Memory B cell (primary cell): ENCODE data around the gene RNF20.

Experiments
- ATAC-seq: fragments of 150-1000 bp; cut with Tn5 transposase; 2 replicates; pipeline ENCODE4 v1.10.0; 2021; ENCODE audit warnings: low read depth, mild to moderate bottlenecking, moderate library complexity
- DNase-seq, 2 donors: peaks; one replicate each; pipeline ENCODE4 v3.0.0; 2022; ENCODE audit warnings: low spot score in 2 of 2
- H3K27ac Mint-ChIP-seq: one replicate; pipeline ENCODE4 v1.8.0; 2022; ENCODE audit warnings: mild to moderate bottlenecking, moderate library complexity, mixed read lengths
- H3K27me3 Mint-ChIP-seq: one replicate; pipeline ENCODE4 v1.8.0; 2022; ENCODE audit warnings: mixed read lengths
- H3K36me3 Mint-ChIP-seq: one replicate; pipeline ENCODE4 v1.8.0; 2022; ENCODE audit warnings: mild to moderate bottlenecking, mixed read lengths
- H3K4me1 Mint-ChIP-seq: one replicate; pipeline ENCODE4 v1.8.0; 2022; ENCODE audit warnings: mixed read lengths
- H3K4me3 Mint-ChIP-seq: one replicate; pipeline ENCODE4 v1.8.0; 2022; ENCODE audit warnings: mild to moderate bottlenecking, moderate library complexity, mixed read lengths
- H3K9me3 Mint-ChIP-seq: one replicate; pipeline ENCODE4 v1.8.0; 2022; ENCODE audit warnings: mixed read lengths

Gene RNF20

GRCh38 chr9:101564252-101564651 lies 30.6 kb downstream of the RNF20 start:
- Mint-ChIP-seq H3K4me1 (peaks cover 4% of the 10 kb centered on the region), H3K4me3 (no peak overlapping the region), H3K36me3 (peaks cover 61% of the 10 kb centered on the region), H3K27ac (no peak overlapping the region), H3K27me3 (no peaks in the 10 kb centered on the region), H3K9me3 (no peaks in the 10 kb centered on the region)
- DNase-seq (no peak), ATAC-seq (no peak)

GRCh38 chr9:101566904-101567724 lies 33.5 kb downstream of the RNF20 start:
- ATAC-seq (no peak), DNase-seq (no peak)
- Mint-ChIP-seq H3K4me1 (no peaks in the 10 kb centered on the region), H3K9me3 (no peaks in the 10 kb centered on the region), H3K4me3 (no peak overlapping the region), H3K27ac (no peak overlapping the region), H3K36me3 (peaks cover 38% of the 10 kb centered on the region), H3K27me3 (no peaks in the 10 kb centered on the region)

- no peaks in the 10 kb centered on the region for H3K27me3 Mint-ChIP-seq
- ATAC-seq (no peak), DNase-seq (no peak)
- no peak overlapping the region for H3K4me3 Mint-ChIP-seq
- H3K9me3 Mint-ChIP-seq = no peaks in the 10 kb centered on the region
- H3K36me3 Mint-ChIP-seq = peaks cover 31% of the 10 kb centered on the region
- no peak overlapping the region for H3K27ac Mint-ChIP-seq
- no peaks in the 10 kb centered on the region for H3K4me1 Mint-ChIP-seq
These were observed 34.2 kb downstream of the RNF20 start for GRCh38 chr9:101567725-101568350.

- DNase-seq (no peak), ATAC-seq (no peak)
- Mint-ChIP-seq H3K4me1 (no peaks in the 10 kb centered on the region), H3K27me3 (no peaks in the 10 kb centered on the region), H3K9me3 (no peaks in the 10 kb centered on the region), H3K27ac (peak overlapping the region; percentile 35), H3K36me3 (peaks cover 19% of the 10 kb centered on the region), H3K4me3 (no peak overlapping the region)
These were observed 36.3 kb downstream of the RNF20 start for GRCh38 chr9:101569741-101570501.

- no peak for DNase-seq
- no peaks in the 10 kb centered on the region for H3K4me1 Mint-ChIP-seq
- ATAC-seq = no peak
- peak overlapping the region; percentile 35 for H3K27ac Mint-ChIP-seq
- H3K9me3 Mint-ChIP-seq = no peaks in the 10 kb centered on the region
- no peaks in the 10 kb centered on the region for H3K27me3 Mint-ChIP-seq
- no peak overlapping the region for H3K4me3 Mint-ChIP-seq
- peaks cover 13% of the 10 kb centered on the region for H3K36me3 Mint-ChIP-seq
These were observed 37.5 kb downstream of the RNF20 start for GRCh38 chr9:101571114-101571513.

GRCh38 chr9:101572316-101572715 lies 38.7 kb downstream of the RNF20 start:
- ATAC-seq (no peak), DNase-seq (no peak)
- no peak overlapping the region for H3K27ac Mint-ChIP-seq
- no peaks in the 10 kb centered on the region for H3K27me3 Mint-ChIP-seq
- H3K36me3 Mint-ChIP-seq = peaks cover 11% of the 10 kb centered on the region
- no peak overlapping the region for H3K4me3 Mint-ChIP-seq
- H3K4me1 Mint-ChIP-seq = no peaks in the 10 kb centered on the region
- no peaks in the 10 kb centered on the region for H3K9me3 Mint-ChIP-seq

- H3K27me3 Mint-ChIP-seq = no peaks in the 10 kb centered on the region
- peaks cover 11% of the 10 kb centered on the region for H3K4me1 Mint-ChIP-seq
- no peak for ATAC-seq
- no peak overlapping the region for H3K27ac Mint-ChIP-seq
- DNase-seq = no peak
- no peaks in the 10 kb centered on the region for H3K9me3 Mint-ChIP-seq
- H3K4me3 Mint-ChIP-seq = no peak overlapping the region
- H3K36me3 Mint-ChIP-seq = no peaks in the 10 kb centered on the region
These were observed 41.2 kb downstream of the RNF20 start for GRCh38 chr9:101574731-101575333.

- H3K27ac Mint-ChIP-seq = peak overlapping the region; percentile 80
- H3K4me3 Mint-ChIP-seq = no peak overlapping the region
- peak; percentile 84 for ATAC-seq
- no peaks in the 10 kb centered on the region for H3K9me3 Mint-ChIP-seq
- H3K27me3 Mint-ChIP-seq = no peaks in the 10 kb centered on the region
- no peak for DNase-seq
- H3K36me3 Mint-ChIP-seq = no peaks in the 10 kb centered on the region
- peaks cover 11% of the 10 kb centered on the region for H3K4me1 Mint-ChIP-seq
These were observed 44.7 kb downstream of the RNF20 start for GRCh38 chr9:101578378-101578777.

- H3K36me3 Mint-ChIP-seq = no peaks in the 10 kb centered on the region
- H3K9me3 Mint-ChIP-seq = no peaks in the 10 kb centered on the region
- peak overlapping the region; percentile 1 for H3K27ac Mint-ChIP-seq
- H3K4me1 Mint-ChIP-seq = peaks cover 11% of the 10 kb centered on the region
- no peak for DNase-seq
- no peak overlapping the region for H3K4me3 Mint-ChIP-seq
- H3K27me3 Mint-ChIP-seq = no peaks in the 10 kb centered on the region
- no peak for ATAC-seq
These were observed 46.3 kb downstream of the RNF20 start for GRCh38 chr9:101579711-101580545.

- no peak for ATAC-seq
- peaks cover 3% of the 10 kb centered on the region for H3K27me3 Mint-ChIP-seq
- no peaks in the 10 kb centered on the region for H3K9me3 Mint-ChIP-seq
- no peak overlapping the region for H3K4me3 Mint-ChIP-seq
- no peaks in the 10 kb centered on the region for H3K36me3 Mint-ChIP-seq
- DNase-seq = no peak
- H3K4me1 Mint-ChIP-seq = peaks cover 11% of the 10 kb centered on the region
- H3K27ac Mint-ChIP-seq = no peak overlapping the region
These were observed 48.9 kb downstream of the RNF20 start for GRCh38 chr9:101582553-101582952.

GRCh38 chr9:101585740-101586139 lies 52.1 kb downstream of the RNF20 start:
- no peaks in the 10 kb centered on the region for H3K4me1 Mint-ChIP-seq
- no peaks in the 10 kb centered on the region for H3K9me3 Mint-ChIP-seq
- H3K36me3 Mint-ChIP-seq = no peaks in the 10 kb centered on the region
- H3K27me3 Mint-ChIP-seq = peaks cover 3% of the 10 kb centered on the region
- H3K4me3 Mint-ChIP-seq = no peak overlapping the region
- H3K27ac Mint-ChIP-seq = no peak overlapping the region
- DNase-seq (no peak), ATAC-seq (no peak)

- Mint-ChIP-seq H3K4me3 (no peak overlapping the region), H3K27me3 (peaks cover 3% of the 10 kb centered on the region), H3K4me1 (no peaks in the 10 kb centered on the region), H3K9me3 (no peaks in the 10 kb centered on the region), H3K27ac (no peak overlapping the region), H3K36me3 (no peaks in the 10 kb centered on the region)
- ATAC-seq (no peak), DNase-seq (no peak)
These were observed 53.0 kb downstream of the RNF20 start for GRCh38 chr9:101586651-101587050.

- no peaks in the 10 kb centered on the region for H3K9me3 Mint-ChIP-seq
- DNase-seq (no peak), ATAC-seq (no peak)
- H3K4me1 Mint-ChIP-seq = no peaks in the 10 kb centered on the region
- no peak overlapping the region for H3K27ac Mint-ChIP-seq
- peaks cover 5% of the 10 kb centered on the region for H3K27me3 Mint-ChIP-seq
- no peak overlapping the region for H3K4me3 Mint-ChIP-seq
- H3K36me3 Mint-ChIP-seq = no peaks in the 10 kb centered on the region
These were observed 53.8 kb downstream of the RNF20 start for GRCh38 chr9:101587332-101588043.
